T-helper 2 cell (primary cell): ENCODE measurements around the gene SPEF2.
A peak's percentile ranks its signal among the peaks of the same experiment; 100 is the strongest.

Experiments used
- DNase-seq, 5 experiments: peaks; one replicate each; pipeline versions ENCODE4 v3.0.0 to v3.0.0-alpha.2; 2012 to 2022
- total RNA-seq, 2 donors: gene quantifications; one replicate each; lab custom pipeline; 2026; lab: John Stamatoyannopoulos, UW

SPEF2 gene
- total RNA-seq, result 5.3 to 12.1 reads per million in 2 donors

GRCh38 chr5:35617435-35618303, at the start of gene SPEF2:
Gene SPEF2, plus strand, starts transcription at chr5:35617863. Its CDS starts 135 bp downstream, at chr5:35617998.
- DNase-seq, result peak; percentile 43 to 94 (median 67)

DNA sequence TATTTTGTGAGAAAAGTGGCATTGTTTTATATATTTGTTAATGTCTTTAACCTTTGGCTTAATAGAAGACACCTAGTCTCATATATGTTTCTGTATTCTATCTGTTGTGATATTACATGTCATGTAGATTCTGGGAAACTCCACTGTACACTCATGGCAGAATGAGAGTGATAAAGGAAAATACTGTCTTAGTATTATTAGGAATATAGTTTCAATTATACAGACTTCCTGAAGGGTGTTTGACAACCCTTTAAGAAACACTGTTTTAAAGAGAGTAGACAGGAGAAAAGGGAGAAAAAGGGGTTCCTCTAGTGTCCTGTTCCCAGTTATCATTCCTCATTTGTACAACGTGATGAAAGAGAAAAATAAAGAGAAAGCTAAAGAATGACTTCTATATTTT, 42.1 kb upstream of the SPEF2 start:
- no peak for DNase-seq

DNA sequence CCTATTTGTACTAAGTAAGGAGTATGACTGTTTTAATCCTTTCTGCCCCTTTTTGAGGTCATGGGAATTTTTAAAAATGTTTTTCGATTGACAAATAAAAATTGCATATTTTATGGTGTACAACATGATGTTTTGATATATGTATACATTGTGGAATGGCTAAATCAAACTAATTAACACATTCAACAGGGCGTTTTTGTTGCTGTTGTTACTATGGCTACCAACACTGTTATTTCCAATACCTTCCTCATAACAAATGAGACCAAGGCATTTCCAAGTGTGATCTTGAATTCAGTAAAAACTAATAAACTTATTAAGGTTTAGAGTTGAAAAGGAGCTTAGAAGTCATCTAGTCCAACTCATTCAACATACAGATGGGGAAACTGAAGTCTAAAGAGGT, 30.2 kb upstream of the SPEF2 start:
- DNase-seq, result no peak

DNA sequence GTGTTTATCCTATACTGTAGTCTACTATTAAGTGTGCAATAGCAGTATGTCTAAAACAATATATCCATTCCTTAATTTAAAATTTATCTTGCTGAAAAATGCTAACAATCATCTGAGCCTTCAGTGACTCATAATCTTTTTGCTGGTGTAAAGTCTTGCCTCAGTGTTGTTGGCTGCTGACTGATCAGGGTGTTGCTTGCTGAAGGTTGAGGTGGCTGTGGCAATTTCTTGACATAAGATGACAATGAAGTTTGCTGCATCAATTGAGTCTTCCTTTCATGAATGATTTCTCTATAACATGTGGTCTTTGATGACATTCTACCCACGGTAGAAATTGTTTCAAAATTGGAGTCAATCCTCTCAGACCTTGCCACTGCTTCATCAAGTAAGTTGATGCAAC, 24.3 kb upstream of the SPEF2 start:
- DNase-seq, result no peak

DNA sequence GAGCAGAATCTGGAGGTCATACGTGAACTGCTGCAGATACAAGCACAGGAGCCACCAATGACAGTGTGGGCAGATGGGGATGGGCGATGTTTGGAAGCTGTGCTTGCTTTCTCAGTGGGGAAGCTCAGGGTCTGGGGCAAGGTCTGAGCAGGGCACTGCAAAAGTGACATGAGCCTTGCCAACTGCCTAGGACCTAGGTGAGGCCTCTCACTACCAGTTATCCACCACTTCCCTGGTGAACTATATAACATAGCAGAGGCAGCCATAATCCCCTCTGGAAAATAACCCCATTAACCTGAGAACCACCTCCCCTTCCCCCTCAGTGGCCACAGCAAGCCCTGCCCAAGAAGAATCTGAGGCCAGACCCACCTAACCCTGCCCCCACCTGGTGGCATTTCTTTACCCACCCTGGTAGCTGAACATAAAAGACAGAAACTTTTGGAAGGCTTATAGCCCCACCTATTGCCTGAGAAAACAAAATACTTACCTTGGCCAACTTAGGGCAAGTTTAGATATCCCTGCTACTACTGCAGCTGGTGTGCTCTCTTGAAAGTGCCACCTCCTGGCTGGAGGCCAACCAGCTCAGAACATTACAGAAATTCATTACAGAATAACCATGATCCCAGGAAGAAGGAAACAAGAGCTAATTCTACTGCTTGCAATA, 18.8 kb upstream of the SPEF2 start:
- peak in 1 of 5 experiments; percentile 4 for DNase-seq

- DNase-seq, result no peak
These were observed 17.1 kb upstream of the SPEF2 start for GRCh38 chr5:35600591-35600990.

GRCh38 chr5:35608881-35609779, 8.5 kb upstream of the SPEF2 start:
- DNase-seq, result no peak

DNA sequence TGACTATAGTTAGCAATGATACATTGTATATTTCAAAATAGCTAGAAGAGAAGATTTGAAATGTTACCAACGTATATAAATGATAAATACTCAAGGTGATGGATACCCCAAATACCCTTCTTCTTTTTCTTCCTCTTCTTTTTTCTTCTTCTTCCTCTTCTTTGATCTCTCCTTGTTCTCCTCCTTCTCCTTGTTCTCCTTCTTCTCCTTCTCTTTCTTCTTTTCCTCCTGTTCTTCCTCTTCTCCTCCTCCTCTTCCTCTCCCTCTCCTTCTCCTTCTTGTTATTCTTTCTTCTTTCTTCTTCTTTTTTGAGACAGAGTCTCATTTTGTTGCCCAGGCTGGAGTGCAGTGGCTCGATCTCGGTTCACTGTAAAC, 616 bp upstream of the SPEF2 start:
- no peak for DNase-seq

DNA sequence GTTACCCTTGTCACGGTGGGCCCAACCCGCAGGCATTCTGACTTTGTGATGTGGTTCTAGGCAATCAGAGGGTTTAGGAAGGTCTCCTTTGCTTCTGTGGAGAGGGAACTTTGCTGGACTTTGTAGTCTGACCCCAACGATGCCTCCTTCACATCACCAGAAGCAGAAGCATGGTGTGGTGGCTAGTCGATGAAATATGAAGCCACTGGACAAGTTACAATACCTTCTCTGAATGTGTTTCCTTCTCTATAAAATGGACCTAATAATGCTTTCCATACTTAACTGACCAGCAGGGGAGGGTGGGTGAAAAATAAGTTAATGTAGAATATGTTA, 607 bp downstream of the SPEF2 start:
- no peak for DNase-seq

GRCh38 chr5:35618781-35619180, 1.1 kb downstream of the SPEF2 start:
- peak in 1 of 5 experiments; percentile 79 for DNase-seq

DNA sequence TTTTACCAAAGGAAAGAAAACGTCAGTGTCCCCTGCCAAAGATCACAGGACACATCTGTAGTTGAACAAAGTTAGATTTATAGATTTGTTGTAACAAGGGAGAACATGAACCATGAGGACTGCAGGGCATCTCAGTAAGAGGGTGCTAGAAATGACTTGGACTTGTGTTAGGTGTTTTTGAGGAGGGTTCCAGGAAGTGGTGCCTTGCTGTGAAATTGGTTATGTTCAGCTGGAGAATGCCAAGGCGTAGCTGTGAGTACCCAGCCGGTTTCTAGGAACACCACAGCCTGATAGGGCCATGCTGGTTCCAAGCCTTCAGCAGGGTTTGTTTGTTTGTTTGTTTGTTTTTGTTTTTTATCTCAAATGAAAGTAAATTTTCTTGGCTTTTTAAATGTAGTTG, 5.3 kb downstream of the SPEF2 start:
- DNase-seq, result peak in 1 of 5 experiments; percentile 71

GRCh38 chr5:35623991-35624390, 6.3 kb downstream of the SPEF2 start:
- DNase-seq, result no peak

DNA sequence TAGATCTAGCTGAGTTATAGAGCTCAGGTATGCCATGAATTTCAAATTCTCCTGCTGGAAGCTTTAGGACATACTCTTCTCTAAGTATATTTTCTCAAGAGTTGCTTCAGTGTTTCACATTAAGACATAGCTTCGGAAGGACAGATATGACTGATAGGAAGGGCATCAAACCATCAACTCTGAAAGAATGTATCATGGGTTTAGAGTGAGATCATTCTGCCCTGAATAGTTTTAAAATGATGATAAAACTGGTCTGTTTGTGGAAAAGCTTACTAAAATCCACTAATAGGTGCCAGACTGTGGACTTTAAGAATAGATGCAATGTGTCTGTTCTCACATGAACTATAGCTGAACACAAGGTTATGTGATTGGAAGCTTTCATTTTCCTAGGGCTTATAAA, 8.4 kb downstream of the SPEF2 start:
- peak in 1 of 5 experiments; percentile 49 for DNase-seq

DNA sequence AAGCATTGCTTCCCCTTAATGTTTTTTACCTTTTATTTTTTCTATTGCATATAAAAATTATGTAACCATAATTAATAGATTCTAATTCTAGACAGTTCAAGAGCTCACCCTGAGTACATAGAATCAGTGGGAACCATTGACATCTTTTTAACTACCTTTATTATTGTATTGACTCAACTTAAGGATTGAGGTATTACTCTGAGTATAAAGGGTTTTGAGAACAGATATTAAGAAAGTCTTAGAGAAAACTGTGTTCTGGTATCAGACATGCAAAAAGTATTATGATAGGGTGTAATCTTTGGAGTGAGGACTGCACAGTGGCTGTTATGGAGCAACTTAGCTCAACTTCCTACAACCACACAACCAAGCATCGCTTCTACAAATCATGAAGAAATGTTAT, 8.9 kb downstream of the SPEF2 start:
- DNase-seq, result no peak

- no peak for DNase-seq
These were observed 16.7 kb downstream of the SPEF2 start for GRCh38 chr5:35634326-35634725.

DNA sequence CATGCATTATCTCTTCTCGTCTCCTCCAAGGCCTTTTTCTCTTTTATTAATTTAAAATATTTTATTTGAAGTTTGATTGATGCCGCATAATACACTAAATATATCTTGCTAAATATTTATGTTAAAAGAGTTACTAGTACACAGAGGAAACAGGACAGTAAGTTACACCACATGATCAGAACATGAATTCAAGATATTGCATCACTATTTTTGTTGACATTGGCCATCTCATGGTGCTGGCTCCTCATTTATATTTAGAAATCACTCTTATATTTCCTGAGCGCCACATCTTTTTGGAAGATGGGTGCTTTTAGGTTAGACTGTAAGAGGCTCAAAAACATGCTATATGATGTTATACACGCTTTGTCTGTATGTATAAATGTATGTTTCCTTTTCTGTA, 23.0 kb downstream of the SPEF2 start:
- DNase-seq, result no peak

DNA sequence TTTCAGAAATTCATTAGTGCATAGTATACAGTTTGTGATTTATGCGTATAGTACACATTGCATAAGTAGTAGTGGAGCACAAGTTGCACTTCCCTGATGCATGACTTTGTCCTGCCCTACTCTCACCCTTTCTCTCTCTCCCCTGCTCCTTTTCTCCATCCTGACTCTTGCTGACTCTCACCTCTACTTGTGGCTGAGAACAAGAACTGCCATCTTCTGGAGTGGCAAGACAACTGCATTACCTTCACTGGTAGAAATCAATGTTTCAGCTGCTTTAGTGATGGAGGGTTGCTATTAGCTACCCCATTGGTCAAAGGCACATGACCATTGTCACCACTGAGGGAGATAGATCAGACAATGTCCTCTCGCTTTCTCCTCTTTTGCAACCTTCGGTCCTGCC, 26.9 kb downstream of the SPEF2 start:
- DNase-seq, result no peak

GRCh38 chr5:35647128-35647527, 29.5 kb downstream of the SPEF2 start:
- DNase-seq, result no peak

DNA sequence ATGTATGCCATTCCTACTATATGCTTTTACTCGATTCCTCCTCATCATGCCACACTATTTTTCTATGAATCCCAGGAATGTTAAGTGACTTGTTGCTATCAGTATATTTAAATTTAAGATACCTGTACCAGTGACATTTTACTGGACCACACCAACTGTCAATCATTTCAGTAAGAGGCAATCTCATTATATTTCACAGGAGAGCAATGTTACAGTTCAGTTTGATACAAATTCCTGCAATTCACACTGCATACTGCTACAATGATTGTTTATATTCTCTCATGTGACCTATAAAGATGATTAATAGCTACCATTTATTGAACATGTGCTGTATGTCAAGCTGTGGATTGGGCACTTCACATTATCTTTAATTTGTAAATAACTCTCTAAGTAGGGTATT, 30.0 kb downstream of the SPEF2 start:
- no peak for DNase-seq

DNA sequence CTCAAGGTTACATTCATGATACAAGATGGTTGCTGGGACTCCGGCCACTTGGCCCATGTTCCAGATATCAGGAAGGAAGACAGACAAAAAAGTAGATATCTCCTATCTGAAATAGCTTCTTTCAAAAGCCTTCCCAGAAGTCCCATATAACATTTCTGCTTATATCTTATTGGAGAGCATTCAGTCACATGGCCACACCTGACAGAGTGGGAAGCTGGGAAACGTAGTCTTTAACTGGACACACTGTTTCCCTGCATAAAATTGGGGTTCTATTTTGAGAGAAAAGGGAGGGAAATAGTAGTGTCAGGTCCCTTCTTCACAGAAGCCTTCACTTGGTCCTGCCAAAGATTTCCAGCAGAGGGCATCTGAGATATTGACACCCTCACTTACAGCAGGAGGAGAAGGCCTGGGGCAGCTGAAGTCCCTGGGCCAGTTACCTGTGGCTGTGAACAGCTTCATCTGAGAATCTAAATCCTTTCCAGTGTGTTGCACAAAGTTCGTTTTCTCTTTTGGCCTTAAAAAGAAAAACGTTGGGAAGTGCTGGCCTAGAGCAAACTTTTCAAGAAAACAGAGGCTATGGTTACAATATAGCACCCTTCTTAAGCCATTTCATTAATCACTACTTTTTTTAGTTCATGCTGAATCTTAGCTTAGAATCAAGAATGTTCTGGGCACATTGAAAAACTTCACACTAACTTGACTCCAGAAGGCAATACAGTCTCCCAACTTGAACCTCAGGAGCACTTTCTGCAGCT, 33.5 kb downstream of the SPEF2 start:
- peak in 4 of 5 experiments; percentile 23 to 87 (median 43) for DNase-seq

DNA sequence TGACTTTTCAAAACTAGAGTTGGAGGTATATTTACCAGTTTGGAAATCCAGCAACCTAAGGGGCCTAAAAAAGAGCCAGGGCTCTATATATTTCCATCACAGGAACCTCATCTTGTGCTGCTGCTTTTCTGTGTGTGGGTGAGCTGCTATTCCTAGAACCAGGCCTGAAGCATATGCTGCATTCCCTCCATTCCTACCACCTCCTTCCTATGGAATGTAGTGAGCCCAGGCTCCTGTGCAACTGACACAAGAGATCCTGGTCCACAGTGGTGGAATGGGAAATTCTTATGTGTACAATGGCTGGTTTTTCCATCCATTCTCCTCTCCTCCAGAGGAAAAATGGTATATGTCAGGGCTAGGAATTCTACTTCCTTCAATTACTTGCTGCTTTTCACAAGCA, 39.1 kb downstream of the SPEF2 start:
- DNase-seq, result no peak

- DNase-seq, result peak in 1 of 5 experiments; percentile 27
These were observed 40.2 kb downstream of the SPEF2 start for GRCh38 chr5:35657877-35658276.
